ENCODE measurements around the gene TEX54. TPM values are rescaled to one million over a fixed set of nuclear protein-coding genes. Genes with fewer than 3 reads are reported as not detected.
A peak's percentile ranks its signal among the peaks of the same experiment; 100 is the strongest.

TEX54 gene
- total and polyA plus RNA-seq, 2 of the 13 experiments (the other 11 are each of a cell fraction or from before 2014, with no cell fraction given) = not detected

GRCh38 chr11:62856333-62856895, 23.8 kb upstream of the TEX54 start (continued):
- no peak for TF ChIP-seq CCAR2 (optimal IDR thresholded peaks at IDR 0.05; ENCODE audit: low read depth, low read length)
- TF ChIP-seq XRCC5 (optimal IDR thresholded peaks at IDR 0.05; ENCODE audit: low read length) = no peak
- TF ChIP-seq PAXIP1 (CRISPR knock-in tag; conservative IDR thresholded peaks at IDR 0.05) = no peak
- no peak for TF ChIP-seq ARNTL (CRISPR knock-in tag; IDR thresholded peaks at IDR 0.05)
- no peak for TF ChIP-seq KDM2A (CRISPR knock-in tag; IDR thresholded peaks at IDR 0.05; ENCODE audit: borderline replicate concordance, low read depth)
- TF ChIP-seq HCFC1 (IDR thresholded peaks at IDR 0.05; ENCODE audit: low read depth, low read length) = no peak
- TF ChIP-seq ZNF12 (CRISPR knock-in tag; IDR thresholded peaks at IDR 0.05) = no peak
- TF ChIP-seq ZNF224 (CRISPR knock-in tag; IDR thresholded peaks at IDR 0.05) = no peak
- TF ChIP-seq ZNF121 (CRISPR knock-in tag; IDR thresholded peaks at IDR 0.05) = no peak; the same call in none of the 2 replicates
- TF ChIP-seq NR0B2 (CRISPR knock-in tag; IDR thresholded peaks at IDR 0.05) = no peak
- 0 out of 2 replicates have a peak, but pooled peaks have one; percentile 15 for TF ChIP-seq THAP9 (CRISPR knock-in tag; IDR thresholded peaks at IDR 0.05; ENCODE audit: borderline replicate concordance)
- TF ChIP-seq MTF2 (CRISPR knock-in tag; IDR thresholded peaks at IDR 0.05; ENCODE audit: borderline replicate concordance) = 0 out of 2 replicates have a peak, but pooled peaks have one; percentile 9
- TF ChIP-seq RFXANK (CRISPR knock-in tag; IDR thresholded peaks at IDR 0.05) = no peak
- TF ChIP-seq ATRX (CRISPR knock-in tag; IDR thresholded peaks at IDR 0.05; ENCODE audit: borderline replicate concordance) = no peak
- TF ChIP-seq ZNF136 (CRISPR knock-in tag; IDR thresholded peaks at IDR 0.05; ENCODE audit: low read depth) = no peak
- TF ChIP-seq MLLT10 (CRISPR knock-in tag; IDR thresholded peaks at IDR 0.05) = no peak
- no peak for TF ChIP-seq ZNF549 (CRISPR knock-in tag; IDR thresholded peaks at IDR 0.05)
- TF ChIP-seq EP300 (IDR thresholded peaks at IDR 0.05; ENCODE audit: low read depth in 2 of 2, low read length in 2 of 2) = no peak
- TF ChIP-seq EP300 (CRISPR knock-in tag; IDR thresholded peaks at IDR 0.05; ENCODE audit: borderline replicate concordance) = no peak
- TF ChIP-seq CBX2 (IDR thresholded peaks at IDR 0.05; ENCODE audit: low read depth, low read length) = no peak
- no peak for TF ChIP-seq CBX2 (CRISPR knock-in tag; IDR thresholded peaks at IDR 0.05; ENCODE audit: low read depth)
